ENCODE data around the gene SREK1.
A peak's percentile ranks its signal among the peaks of the same experiment; 100 is the strongest.
"Not testable (repeated sequence)": the region's sequence is repeated elsewhere in the genome, so short reads cannot be mapped to it uniquely, and the experiment has no call there.

The SREK1 gene

GRCh38 chr5:66222896-66223295 lies 78.8 kb downstream of the SREK1 start:
- DNase-seq: not testable (repeated sequence)

GRCh38 chr5:66223637-66224036 lies 79.5 kb downstream of the SREK1 start:
- DNase-seq: no peak

- DNase-seq: no peak
Measured at GRCh38 chr5:66224274-66224673, 80.2 kb downstream of the SREK1 start.

- no peak for DNase-seq
Measured at GRCh38 chr5:66224773-66225553, 80.9 kb downstream of the SREK1 start.

- no peak for DNase-seq
Measured at GRCh38 chr5:66230551-66230950, 86.5 kb downstream of the SREK1 start.

GRCh38 chr5:66231508-66231907 lies 87.4 kb downstream of the SREK1 start:
- no peak for DNase-seq

- no peak for DNase-seq
Measured at GRCh38 chr5:66232275-66232674, 88.2 kb downstream of the SREK1 start.

GRCh38 chr5:66232706-66233445 lies 88.8 kb downstream of the SREK1 start:
- DNase-seq: peak; percentile 16
